IPS-18c (cell line): ENCODE measurements around the gene KRT71.
"Not testable (repeated sequence)": the region's sequence is repeated elsewhere in the genome, so short reads cannot be mapped to it uniquely, and the experiment has no call there.

ENCODE experiments used
- H3K4me3 ChIP-seq: 2 replicates; pipeline ENCODE4 v1.7.0; 2013; ENCODE audit warnings: low read depth, mild to moderate bottlenecking, low read length, moderate library complexity; ENCODE audit not compliant: insufficient read depth
- H3K9me3 ChIP-seq: one replicate; pipeline ENCODE4 v1.6.1; 2013; ENCODE audit warnings: mild to moderate bottlenecking, low read length, moderate library complexity; ENCODE audit not compliant: control insufficient read depth, insufficient read depth

Gene KRT71

DNA sequence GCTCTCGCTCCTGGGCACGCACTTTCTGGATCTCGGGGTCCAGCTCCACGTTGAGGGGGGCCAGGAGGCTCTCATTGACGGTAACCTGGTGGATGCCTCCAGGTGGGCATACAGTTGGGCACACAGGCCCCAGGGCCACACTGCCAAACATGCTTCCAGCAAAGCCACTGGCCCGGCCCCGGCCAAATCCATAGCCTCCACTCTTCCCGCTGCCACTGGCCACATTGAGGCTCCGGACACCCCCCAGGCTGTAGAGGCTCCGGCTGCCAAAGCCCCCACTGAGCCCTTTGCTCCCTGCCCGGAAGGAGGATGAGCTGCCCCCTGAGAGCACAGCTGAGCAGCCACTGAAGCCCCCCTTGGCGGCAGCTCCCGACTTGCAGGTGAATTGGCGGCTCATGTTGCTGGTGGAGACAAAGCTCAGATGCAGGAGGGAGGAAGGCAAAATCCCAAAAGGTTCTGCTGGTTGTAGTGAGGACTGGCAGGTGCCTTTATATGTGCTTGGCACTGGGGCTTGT, at the start of gene KRT71:
KRT71 (minus strand) TSS at position 465 of the 515 bp plus-strand sequence; CDS start at position 397, 68 bp downstream.
- no peaks in the 10 kb centered on the region for H3K9me3 ChIP-seq
- H3K4me3 ChIP-seq: no peak within 1 kb of the TSS

DNA sequence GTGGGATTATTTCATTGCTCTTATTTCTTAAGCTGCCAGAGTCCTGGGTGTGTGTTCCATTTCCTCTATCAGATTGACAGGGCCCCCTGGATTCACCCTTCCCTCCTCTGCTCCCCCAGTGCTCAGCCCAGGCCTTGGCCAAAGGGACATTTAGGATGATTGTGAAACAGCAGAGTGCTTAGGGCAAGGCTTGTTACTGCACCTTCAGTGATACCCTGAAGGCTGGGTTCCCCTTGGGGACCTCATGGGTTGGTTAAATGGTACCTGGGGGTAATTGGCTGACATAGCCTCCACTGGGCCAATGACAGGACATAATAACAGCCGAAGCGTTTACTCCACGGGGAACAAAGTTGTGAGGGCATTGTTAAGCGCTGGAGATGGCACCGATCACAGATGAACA, 49.6 kb upstream of the KRT71 start:
- no peak overlapping the region for H3K4me3 ChIP-seq
- no peaks in the 10 kb centered on the region for H3K9me3 ChIP-seq

DNA sequence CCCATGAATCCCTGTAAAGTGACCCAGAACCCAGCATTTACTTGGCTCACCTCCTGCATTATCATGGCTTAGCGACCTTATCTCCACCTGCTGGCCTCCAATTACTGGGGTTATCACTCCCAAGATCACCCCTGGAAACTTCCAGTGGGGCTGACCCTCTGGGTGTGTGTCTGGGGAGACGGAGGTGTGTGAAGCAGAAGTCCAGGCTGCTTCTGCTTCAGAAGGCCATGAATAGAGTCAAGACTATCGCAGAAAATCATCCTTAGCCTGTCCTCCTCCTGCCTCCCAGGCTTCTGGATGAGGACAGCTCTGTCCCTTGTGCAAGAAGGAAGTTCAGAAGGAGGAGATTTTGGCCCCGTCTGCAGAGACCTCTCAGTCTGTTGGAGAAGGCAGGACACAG, 48.7 kb upstream of the KRT71 start:
- no peak overlapping the region for H3K4me3 ChIP-seq

DNA sequence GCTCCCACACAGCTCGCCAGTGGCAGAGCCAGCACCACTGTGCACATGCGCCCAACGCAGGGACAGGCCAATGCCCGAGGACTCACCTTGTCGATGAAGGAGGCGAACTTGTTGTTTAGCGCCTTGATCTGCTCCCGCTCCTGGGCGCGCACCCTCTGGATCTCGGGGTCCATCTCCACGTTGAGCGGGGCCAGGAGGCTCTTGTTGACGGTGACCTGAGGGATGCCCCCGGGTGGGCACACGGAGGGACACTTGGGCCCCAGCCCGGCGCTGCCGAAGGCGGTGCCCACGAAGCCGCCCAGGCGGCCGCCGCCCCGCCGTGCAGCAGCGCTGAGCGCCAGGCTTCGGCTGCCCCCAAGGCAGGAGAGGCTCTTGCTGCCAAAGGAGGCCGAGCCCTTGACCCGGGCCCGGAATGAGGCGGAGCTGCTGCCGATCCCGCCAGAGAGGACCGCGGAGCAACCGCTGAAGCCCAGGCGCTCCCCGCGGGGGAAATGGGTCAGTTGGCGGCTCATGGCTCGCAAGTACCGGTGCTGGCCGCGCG, 48.1 kb upstream of the KRT71 start, which contains the start of gene KRT72:
KRT72 (minus strand) TSS at position 523 of the 541 bp plus-strand sequence; CDS start at position 512, 11 bp downstream.
- no peaks in the 10 kb centered on the region for H3K9me3 ChIP-seq
- H3K4me3 ChIP-seq: no peak within 1 kb of the TSS

More for the DNA sequence above, 48.7 kb upstream of the KRT71 start:
- no peaks in the 10 kb centered on the region for H3K9me3 ChIP-seq

DNA sequence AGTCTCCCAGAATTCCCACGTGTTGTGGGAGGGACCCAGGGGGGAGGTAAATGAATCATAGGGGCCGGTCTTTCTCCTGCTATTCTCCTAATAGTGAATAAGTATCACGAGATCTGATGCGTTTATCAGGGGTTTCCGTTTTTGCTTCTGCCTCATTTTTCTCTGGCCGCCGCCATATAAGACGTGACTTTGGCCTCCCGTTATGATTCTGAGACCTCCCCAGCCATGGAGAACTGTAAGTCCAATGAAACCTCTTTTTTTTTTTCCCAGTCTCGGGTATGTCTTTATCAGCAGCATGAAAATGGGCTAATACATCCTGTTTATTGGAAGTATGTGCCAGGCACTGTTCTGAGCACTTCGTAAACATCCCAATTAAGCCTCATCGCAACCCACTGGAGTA, 47.5 kb upstream of the KRT71 start:
- no peak overlapping the region for H3K4me3 ChIP-seq
- no peaks in the 10 kb centered on the region for H3K9me3 ChIP-seq

DNA sequence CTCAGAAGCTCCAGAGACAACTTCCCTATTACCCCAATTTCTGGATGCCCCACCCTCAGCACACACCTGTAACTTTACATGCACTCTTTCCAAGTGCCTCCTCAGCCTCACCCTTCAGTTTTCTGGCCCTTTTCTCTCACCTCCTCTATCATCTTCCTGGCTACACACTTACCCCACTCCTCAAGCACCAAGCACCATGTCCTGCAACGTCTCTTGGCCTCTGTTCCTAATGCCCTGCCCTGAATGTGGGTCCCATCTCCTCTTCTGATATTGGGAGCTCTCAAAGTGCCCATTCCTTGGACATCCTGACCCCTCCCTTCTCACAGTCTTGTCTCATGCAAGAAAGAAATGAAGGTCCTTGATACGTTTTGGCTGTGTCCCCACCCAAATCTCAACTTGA, 47.1 kb upstream of the KRT71 start:
- H3K4me3 ChIP-seq: no peak overlapping the region
- H3K9me3 ChIP-seq: no peaks in the 10 kb centered on the region

DNA sequence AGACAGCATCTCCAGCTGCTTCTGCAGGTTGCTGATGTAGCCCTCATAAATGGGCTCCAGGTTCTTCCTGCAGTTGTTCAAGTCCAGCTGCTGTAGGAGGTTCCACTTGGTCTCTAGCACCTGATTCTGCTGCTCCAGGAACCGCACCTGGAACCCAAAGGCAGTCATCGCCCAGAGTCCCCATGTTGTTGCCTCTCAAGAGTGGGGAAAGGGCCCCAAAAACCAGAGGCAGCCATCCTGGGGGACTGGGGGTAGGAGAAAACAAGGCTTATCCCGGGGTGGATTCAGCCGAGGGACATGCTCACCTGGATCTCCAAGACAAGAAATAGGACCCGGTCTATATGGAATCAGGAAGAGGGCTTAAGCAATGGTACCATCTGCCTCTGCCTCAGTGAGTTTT, 46.0 kb upstream of the KRT71 start:
- H3K4me3 ChIP-seq: no peak overlapping the region
- H3K9me3 ChIP-seq: no peaks in the 10 kb centered on the region

DNA sequence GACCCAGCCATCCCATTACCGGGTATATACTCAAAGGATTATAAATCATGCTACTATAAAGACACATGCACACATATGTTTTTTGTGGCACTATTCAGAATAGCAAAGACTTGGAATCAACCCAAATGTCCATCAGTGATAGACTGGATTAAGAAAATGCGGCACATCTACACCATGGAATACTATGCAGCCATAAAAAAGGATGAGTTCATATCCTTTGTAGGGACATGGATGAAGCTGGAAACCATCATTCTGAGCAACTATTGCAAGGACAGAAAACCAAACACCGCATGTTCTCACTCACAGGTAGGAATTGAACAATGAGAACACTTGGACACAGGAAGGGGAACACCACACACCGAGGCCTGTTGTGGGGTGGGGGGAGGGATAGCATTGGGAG, 41.3 kb upstream of the KRT71 start:
- not testable (repeated sequence) for H3K9me3 ChIP-seq, H3K4me3 ChIP-seq

DNA sequence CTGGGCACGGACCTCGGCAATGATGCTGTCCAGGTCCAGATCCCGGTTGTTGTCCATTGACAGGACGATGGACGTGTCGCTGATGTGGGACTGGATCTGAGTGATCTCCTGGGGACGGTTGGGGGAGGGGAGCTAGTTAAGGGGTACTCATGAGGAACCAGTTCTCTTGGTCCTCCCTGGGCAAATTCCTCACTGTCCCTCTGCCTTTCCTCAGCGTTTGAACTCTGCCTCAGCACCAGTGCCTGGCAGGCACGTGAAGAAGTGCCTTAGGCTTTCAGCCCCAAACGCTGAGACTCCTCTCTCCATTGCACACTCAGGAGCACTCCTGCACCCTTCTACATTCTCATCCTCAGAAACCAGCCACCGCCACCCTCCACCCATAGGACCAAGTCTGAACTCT, 38.6 kb upstream of the KRT71 start:
- H3K9me3 ChIP-seq: no peaks in the 10 kb centered on the region
- H3K4me3 ChIP-seq: no peak overlapping the region

DNA sequence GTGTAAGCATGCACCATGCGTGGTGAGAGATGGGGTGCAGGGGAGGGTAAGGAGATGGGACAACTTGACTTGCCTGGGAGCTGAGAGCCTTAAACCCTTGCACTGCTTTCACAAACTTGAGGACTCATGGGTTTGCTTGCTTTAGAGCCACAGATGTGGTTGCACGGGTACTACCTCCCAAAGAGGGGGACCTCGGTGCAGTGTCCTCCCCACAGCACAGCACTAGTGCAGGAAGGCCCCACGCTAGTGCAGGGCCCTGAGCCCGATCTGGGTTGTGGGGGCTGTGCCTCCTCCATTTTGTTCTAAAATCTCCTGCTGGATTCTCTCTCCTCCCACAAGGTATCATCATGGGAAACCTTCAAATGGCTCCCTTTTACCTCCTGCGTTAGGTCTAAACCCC, 37.1 kb upstream of the KRT71 start:
- H3K9me3 ChIP-seq: no peaks in the 10 kb centered on the region
- H3K4me3 ChIP-seq: no peak overlapping the region

DNA sequence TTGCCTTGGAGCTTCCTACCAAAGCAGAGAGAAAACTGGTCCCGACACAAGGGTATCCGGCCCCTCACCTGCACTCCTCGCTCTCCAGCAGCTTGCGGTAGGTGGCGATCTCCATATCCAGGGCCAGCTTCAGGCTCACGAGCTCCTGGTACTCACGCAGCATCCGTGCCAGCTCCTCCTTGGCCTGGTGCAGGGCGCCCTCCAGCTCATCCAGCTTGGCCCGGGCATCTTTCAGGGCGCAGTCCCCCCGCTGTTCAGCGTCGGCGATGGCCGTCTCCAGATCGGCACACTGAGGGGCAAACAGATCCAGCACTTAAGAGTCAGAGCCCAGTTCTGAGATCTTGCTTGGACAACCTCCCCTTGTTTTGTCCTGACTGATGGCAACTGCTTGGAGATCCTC, 34.6 kb upstream of the KRT71 start:
- Histone ChIP-seq H3K4me3 (no peak overlapping the region), H3K9me3 (peaks cover 2% of the 10 kb centered on the region)

DNA sequence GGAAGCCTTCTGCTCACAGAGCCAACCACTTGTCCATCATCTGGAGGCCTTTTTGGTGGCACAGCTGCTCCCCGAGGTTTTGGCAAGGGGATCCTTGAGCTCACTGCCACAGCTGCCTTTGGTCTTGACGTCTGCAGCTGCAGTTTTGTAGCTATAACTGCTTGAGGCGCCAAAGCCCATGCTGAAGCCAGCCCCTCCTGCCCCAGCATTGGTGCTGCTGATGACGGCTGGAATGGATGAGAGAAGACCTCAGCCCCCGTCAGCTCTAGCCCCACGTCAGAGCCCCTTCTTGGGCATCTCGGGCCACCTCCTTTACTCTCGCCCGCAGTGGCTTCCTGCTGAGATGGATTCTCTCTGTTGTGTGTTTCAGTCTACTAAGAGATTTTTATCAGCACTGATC, 33.0 kb upstream of the KRT71 start:
- Histone ChIP-seq H3K4me3 (no peak overlapping the region), H3K9me3 (peaks cover 2% of the 10 kb centered on the region)

DNA sequence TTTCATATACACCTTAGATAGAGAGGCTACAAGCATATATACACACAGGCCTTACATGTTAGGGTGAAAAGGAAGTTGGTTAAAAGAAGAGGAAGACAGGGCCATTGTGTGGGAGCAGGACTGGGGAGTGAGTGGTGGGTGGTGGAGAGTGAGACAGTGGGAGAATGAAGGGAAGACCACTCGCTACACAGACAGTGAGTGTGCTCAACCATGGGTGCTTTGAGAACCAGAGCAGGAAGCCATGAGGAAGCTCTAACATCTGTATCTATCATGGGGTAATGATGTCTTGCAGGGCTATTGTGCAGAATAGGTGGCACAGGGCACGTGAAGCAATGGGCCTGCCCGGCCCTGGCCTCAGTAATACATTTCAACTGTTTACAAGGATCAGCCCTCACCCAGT, 32.1 kb upstream of the KRT71 start:
- H3K9me3 ChIP-seq: peaks cover 2% of the 10 kb centered on the region

DNA sequence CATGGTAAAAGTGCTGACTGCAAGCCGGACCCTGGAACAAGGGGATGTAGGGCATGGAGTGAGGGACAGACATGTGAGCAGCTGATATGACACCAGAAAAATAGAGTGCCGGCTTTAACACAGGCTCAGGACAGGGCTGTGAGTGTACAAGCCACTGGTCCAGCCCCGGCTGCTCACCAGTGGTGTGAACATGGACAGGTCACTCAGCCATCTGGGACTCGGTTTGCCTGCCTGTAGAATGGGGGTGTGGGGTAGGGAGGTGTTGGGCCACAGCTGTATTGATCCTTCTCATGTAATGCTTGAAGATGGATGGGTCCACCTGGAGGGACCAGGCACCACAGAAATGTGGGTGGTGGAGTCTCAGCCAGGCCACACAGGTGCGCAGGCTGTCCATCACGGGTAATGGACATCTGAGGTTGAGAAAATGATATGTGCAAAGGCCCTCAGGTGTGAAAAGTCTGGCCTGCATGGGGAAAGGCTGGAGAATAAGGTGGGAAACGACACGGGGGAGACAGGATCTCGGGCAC, 31.3 kb upstream of the KRT71 start:
- Histone ChIP-seq H3K9me3 (peaks cover 2% of the 10 kb centered on the region), H3K4me3 (no peak overlapping the region)

More for the DNA sequence above, 32.1 kb upstream of the KRT71 start:
- H3K4me3 ChIP-seq: no peak overlapping the region

DNA sequence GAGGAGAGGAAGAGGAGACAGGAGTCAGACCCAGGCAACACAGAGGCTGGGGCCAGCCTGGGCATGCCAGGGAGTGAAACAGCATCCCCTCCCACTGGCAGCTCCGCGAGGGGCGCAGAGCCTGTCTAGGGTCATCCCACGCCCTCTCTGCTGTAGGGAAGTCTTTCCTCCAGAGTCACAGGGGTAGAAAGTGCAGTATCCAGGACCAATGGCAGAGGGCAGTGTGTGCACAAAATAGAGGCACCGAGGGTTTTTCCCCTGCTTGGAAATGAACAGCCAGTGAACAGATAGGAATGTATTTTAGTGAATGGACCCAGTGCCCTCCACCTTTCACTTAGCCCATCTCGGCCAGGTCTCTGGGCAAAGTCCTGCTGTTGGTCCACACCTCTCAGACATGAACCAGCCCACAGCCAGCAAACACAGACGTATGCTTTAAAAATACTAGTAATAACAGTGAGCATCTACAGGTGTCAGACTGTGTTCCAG, 30.1 kb upstream of the KRT71 start:
- Histone ChIP-seq H3K4me3 (no peak overlapping the region), H3K9me3 (peaks cover 2% of the 10 kb centered on the region)

DNA sequence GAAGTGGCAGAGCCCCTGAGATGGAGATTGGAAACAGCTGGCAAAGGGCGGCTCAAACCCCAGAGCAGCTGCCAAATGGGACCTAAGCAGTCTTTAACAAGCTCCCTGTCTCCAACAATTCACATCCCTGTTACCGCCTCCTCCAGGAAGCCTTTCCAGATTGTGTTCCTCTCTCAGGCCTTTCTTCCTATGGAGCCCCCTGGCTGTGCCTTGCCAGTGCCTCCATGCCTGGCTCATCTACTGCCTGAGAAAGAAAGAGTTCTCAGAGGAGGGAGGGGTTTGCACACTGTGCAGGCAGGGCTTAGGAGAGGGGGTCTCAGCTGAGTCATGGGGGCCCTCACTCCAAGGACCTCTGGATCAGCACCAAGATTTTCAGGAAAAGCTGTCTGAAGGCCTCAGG, 29.5 kb upstream of the KRT71 start:
- H3K4me3 ChIP-seq: no peak overlapping the region
- peaks cover 2% of the 10 kb centered on the region for H3K9me3 ChIP-seq

DNA sequence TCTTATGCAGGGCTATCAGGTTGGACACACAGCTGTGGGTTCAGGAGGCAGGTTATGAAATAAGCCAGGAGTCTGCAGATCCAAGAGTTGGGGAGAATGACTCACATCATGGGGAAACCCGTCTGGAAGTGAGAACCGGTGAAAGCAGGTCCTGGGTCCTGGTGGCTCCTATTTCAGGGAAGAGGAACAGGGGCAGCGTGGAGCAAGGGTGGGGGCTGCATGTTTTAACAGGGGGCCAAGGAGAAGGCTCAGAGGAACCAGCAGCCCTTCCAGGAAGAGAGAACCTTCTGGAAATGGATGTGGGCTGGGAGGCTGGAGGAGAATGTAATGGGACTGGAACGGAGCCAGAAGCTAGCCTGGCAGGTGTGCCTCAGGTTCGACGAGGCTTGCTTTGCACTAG, 28.5 kb upstream of the KRT71 start:
- peaks cover 2% of the 10 kb centered on the region for H3K9me3 ChIP-seq

DNA sequence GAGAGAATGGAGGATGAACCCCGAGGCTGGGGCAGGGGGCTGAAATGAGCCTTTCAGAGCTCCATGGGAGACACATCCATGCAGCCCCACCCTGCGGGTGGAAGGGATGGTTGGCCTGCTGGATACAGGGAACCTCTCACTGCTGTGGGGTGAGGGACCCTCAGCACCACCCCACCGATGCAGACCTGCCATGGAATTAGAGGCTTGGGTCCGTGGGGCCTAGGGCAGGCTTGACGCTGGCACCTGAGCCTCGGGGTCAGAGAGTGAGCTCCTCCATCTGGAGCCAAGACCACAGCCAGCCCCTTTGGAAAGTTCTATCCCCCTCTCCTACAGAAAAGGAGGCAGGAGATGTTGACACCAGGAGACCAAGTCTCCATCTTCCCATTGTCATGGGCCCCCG, 28.1 kb upstream of the KRT71 start:
- Histone ChIP-seq H3K4me3 (no peak overlapping the region), H3K9me3 (peaks cover 2% of the 10 kb centered on the region)

More for the DNA sequence above, 28.5 kb upstream of the KRT71 start:
- H3K4me3 ChIP-seq: no peak overlapping the region

DNA sequence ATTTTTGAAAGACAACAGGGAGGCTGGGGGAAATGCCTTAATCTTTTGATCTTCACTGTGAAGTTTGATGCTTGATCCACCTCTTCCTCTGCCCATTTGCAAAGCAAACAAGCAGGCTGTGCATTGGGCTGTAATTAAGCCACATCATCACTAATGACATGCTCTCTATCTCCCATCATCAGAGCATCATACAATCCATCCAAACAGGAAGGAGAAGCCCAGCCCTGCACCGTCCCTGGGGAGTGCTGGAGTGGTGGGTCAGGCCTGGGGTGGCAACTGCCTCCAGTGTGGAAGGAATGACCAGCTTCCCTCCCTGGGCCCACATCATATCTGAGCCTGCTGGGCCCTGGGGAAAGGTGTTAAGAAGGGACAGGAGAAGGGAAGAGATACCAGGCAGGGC, 27.6 kb upstream of the KRT71 start:
- Histone ChIP-seq H3K4me3 (no peak overlapping the region), H3K9me3 (peaks cover 2% of the 10 kb centered on the region)
